Loucy (cell line): ENCODE measurements around the gene CTBP2.

ENCODE experiments used
- H2AFZ ChIP-seq: fragments of 200-600 bp; sonication (generic); 2 replicates; pipeline ENCODE4 v1.6.0; 2016; ENCODE audit warnings: antibody characterized with exemption, mild to moderate bottlenecking, low read length, moderate library complexity
- H3F3A ChIP-seq: fragments of 200-600 bp; 2 replicates; pipeline ENCODE4 v1.6.0; 2016; ENCODE audit warnings: antibody characterized with exemption, low read depth, mild to moderate bottlenecking
- H3K27me3 ChIP-seq: fragments of 200-600 bp; sonication (generic); 2 replicates; pipeline ENCODE4 v1.6.1; 2014; ENCODE audit warnings: low read length, mild to moderate bottlenecking; ENCODE audit not compliant: insufficient read depth, poor library complexity, severe bottlenecking
- H3K36me3 ChIP-seq: fragments of 200-600 bp; sonication (generic); 2 replicates; pipeline ENCODE4 v1.6.1; 2016; ENCODE audit warnings: low read length; ENCODE audit not compliant: insufficient read depth
- H3K4me1 ChIP-seq: fragments of 200-600 bp; sonication (generic); 2 replicates; pipeline ENCODE4 v1.5.1; 2014; ENCODE audit warnings: low read length, mild to moderate bottlenecking; ENCODE audit not compliant: insufficient read depth, poor library complexity, severe bottlenecking
- H3K4me2 ChIP-seq: fragments of 200-600 bp; sonication (generic); 2 replicates; pipeline ENCODE4 v1.6.0; 2014; ENCODE audit warnings: antibody characterized with exemption, low read length, low read depth, mild to moderate bottlenecking; ENCODE audit not compliant: poor library complexity, severe bottlenecking
- H3K4me3 ChIP-seq: fragments of 200-600 bp; sonication (generic); 2 replicates; pipeline ENCODE4 v1.5.1; 2014; ENCODE audit warnings: low read length, mild to moderate bottlenecking, mixed read lengths; ENCODE audit not compliant: poor library complexity, severe bottlenecking
- H3K79me2 ChIP-seq: fragments of 200-600 bp; sonication (generic); 2 replicates; pipeline ENCODE4 v1.6.1; 2014; ENCODE audit warnings: low read length; ENCODE audit not compliant: insufficient read depth
- H3K9ac ChIP-seq: fragments of 200-600 bp; sonication (generic); 2 replicates; pipeline ENCODE4 v1.6.0; 2014; ENCODE audit warnings: mild to moderate bottlenecking, low read depth, low read length, moderate library complexity; ENCODE audit not compliant: poor library complexity, severe bottlenecking
- H3K9me2 ChIP-seq: fragments of 200-600 bp; sonication (generic); replicated peaks from 2 replicates; pipeline ENCODE4 v1.6.1; 2016; ENCODE audit warnings: low read depth, low read length, mixed read lengths
- H3K9me3 ChIP-seq: fragments of 200-600 bp; sonication (generic); 2 replicates; pipeline ENCODE4 v1.6.1; 2014; ENCODE audit warnings: mild to moderate bottlenecking, antibody characterized with exemption, low read length, low read depth; ENCODE audit not compliant: insufficient read depth
- H4K20me1 ChIP-seq: fragments of 200-600 bp; sonication (generic); 2 replicates; pipeline ENCODE4 v1.6.0; 2014; ENCODE audit warnings: antibody characterized with exemption, low read length, mild to moderate bottlenecking; ENCODE audit not compliant: insufficient read depth, poor library complexity, severe bottlenecking
- EZH2phosphoT487 ChIP-seq: fragments of 200-600 bp; IDR thresholded peaks from 2 replicates; pipeline ENCODE4 v1.6.1; 2018; ENCODE audit warnings: antibody characterized with exemption, mild to moderate bottlenecking, moderate library complexity, borderline replicate concordance
- TF ChIP-seq, protein P1 (sequence below): fragments of 200-600 bp; sonication (generic); conservative IDR thresholded peaks from 2 replicates; pipeline ENCODE4 v1.5.1; 2014; ENCODE audit warnings: mild to moderate bottlenecking, antibody characterized with exemption, low read length

Gene CTBP2

DNA sequence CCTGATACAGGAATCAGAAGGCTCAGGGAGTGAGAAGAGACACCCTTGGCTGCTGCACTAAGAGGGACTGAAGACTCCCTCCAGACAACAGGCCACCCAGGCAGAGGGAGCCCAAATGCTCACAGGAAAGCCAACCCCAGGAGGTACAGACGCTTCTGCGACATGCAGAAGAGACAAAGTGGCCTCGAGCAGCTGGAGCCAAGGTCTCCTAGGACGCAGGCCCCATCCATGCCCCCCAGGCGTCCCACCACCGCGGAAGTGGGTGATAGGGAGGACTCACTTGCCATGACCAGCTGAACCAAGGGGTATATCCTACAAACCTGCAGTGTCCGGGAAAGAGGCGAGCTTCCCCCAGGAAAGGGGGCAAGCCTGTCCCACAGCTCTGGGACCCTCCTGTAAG, 56.9 kb downstream of the CTBP2 start:
- Histone ChIP-seq H3K36me3 (no peaks in the 10 kb centered on the region), H2AFZ (no peak overlapping the region), H4K20me1 (no peaks in the 10 kb centered on the region), H3K27me3 (no peaks in the 10 kb centered on the region), H3K4me3 (no peak overlapping the region), H3K79me2 (no peaks in the 10 kb centered on the region), H3K9ac (no peak overlapping the region), H3K4me1 (no peaks in the 10 kb centered on the region), H3F3A (no peaks in the 10 kb centered on the region), H3K9me3 (peaks cover 3% of the 10 kb centered on the region; the same call in 1 of the 2 replicates), H3K4me2 (no peak overlapping the region), H3K9me2 (no peaks in the 10 kb centered on the region)
- TF ChIP-seq EZH2phosphoT487, result no peak
- TF ChIP-seq, protein P1, sequence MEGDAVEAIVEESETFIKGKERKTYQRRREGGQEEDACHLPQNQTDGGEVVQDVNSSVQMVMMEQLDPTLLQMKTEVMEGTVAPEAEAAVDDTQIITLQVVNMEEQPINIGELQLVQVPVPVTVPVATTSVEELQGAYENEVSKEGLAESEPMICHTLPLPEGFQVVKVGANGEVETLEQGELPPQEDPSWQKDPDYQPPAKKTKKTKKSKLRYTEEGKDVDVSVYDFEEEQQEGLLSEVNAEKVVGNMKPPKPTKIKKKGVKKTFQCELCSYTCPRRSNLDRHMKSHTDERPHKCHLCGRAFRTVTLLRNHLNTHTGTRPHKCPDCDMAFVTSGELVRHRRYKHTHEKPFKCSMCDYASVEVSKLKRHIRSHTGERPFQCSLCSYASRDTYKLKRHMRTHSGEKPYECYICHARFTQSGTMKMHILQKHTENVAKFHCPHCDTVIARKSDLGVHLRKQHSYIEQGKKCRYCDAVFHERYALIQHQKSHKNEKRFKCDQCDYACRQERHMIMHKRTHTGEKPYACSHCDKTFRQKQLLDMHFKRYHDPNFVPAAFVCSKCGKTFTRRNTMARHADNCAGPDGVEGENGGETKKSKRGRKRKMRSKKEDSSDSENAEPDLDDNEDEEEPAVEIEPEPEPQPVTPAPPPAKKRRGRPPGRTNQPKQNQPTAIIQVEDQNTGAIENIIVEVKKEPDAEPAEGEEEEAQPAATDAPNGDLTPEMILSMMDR, result no peak

DNA sequence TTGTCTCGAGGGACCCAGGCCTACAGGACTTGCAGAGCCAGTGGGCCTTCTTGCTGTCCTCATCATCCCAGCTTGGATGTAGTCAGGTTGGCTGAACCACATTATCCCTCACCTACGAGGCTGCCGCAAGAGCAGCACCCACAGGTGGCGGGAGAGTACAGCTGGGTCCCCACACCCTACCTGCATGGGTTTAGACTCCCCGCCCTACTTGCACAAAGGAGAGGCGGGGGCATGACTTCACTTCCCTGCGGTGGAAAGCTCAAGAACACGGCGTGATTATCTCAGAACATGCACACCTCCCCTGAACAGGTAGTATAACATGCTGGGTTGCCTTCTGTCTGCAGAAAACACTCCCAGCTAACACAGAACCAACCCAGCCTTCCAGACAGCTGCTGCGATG, 57.5 kb downstream of the CTBP2 start:
- Histone ChIP-seq H3K36me3 (no peaks in the 10 kb centered on the region), H4K20me1 (no peaks in the 10 kb centered on the region), H3K4me3 (no peak overlapping the region), H3K79me2 (no peaks in the 10 kb centered on the region), H2AFZ (no peak overlapping the region), H3K4me1 (no peaks in the 10 kb centered on the region), H3K27me3 (no peaks in the 10 kb centered on the region), H3K4me2 (no peak overlapping the region), H3F3A (no peaks in the 10 kb centered on the region), H3K9me2 (no peaks in the 10 kb centered on the region), H3K9ac (no peak overlapping the region), H3K9me3 (peaks cover 3% of the 10 kb centered on the region; the same call in 1 of the 2 replicates)
- TF ChIP-seq, protein P1, result no peak
- no peak for TF ChIP-seq EZH2phosphoT487

DNA sequence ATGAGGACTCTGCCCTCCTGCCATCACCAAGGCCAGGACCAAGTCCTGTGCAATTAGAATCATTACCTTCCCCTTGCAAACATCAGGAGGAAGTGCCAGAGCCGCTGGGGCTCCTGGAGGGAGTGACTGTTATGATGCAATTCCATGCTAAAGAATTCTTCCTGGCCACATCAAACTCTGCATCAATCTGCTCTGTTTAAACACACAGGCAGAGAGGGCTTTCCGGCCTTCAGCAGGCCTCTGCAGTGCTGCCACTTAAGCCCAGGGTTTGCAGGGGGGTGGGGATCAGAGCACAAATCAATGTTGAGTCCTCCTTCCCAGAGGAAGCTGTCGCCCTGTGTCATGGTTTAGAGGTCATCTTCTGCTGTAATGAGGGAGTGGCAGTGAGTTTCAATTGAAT, 58.1 kb downstream of the CTBP2 start:
- H3K36me3 ChIP-seq, result no peaks in the 10 kb centered on the region
- H4K20me1 ChIP-seq, result no peaks in the 10 kb centered on the region
- TF ChIP-seq EZH2phosphoT487, result no peak
- TF ChIP-seq, protein P1, result no peak
- H3K4me1 ChIP-seq, result no peaks in the 10 kb centered on the region
- H3K4me3 ChIP-seq, result no peak overlapping the region
- no peak overlapping the region for H2AFZ ChIP-seq
- peaks cover 3% of the 10 kb centered on the region; the same call in 1 of the 2 replicates for H3K9me3 ChIP-seq
- no peaks in the 10 kb centered on the region for H3K27me3 ChIP-seq
- H3K4me2 ChIP-seq, result no peak overlapping the region
- no peak overlapping the region for H3K9ac ChIP-seq
- H3F3A ChIP-seq, result no peaks in the 10 kb centered on the region
- no peaks in the 10 kb centered on the region for H3K9me2 ChIP-seq
- no peaks in the 10 kb centered on the region for H3K79me2 ChIP-seq
